Effector CD8-positive, alpha-beta T cell (primary cell): Measurements from ENCODE around the gene TBL1Y.
"Not testable (repeated sequence)": the region's sequence is repeated elsewhere in the genome, so short reads cannot be mapped to it uniquely, and the experiment has no call there.

ENCODE experiments used
- DNase-seq: peaks from one replicate; lab custom pipeline; 2025; lab: John Stamatoyannopoulos, UW

The TBL1Y gene

GRCh38 chrY:7080548-7080947 lies 170.1 kb downstream of the TBL1Y start:
- not testable (repeated sequence) for DNase-seq

DNA sequence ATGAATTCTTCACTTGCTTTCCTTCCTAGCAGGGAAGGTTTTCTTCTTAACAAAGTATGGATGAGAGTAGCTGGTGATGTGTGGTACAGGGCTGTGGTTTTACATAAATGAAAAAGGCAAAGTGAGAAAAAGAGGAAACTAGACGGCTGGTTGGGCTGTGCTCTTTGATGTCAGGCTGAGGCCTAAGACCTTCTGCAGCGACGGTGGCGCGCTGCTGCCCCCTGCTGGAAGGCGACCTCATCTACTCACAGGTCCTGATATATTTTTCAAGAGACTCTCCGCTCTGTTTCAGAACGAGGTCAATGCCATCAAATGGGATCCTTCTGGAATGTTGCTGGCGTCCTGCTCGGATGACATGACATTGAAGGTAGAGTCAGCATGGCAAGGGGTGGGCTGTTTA lies 175.1 kb downstream of the TBL1Y start:
- peak; percentile 56 for DNase-seq

DNA sequence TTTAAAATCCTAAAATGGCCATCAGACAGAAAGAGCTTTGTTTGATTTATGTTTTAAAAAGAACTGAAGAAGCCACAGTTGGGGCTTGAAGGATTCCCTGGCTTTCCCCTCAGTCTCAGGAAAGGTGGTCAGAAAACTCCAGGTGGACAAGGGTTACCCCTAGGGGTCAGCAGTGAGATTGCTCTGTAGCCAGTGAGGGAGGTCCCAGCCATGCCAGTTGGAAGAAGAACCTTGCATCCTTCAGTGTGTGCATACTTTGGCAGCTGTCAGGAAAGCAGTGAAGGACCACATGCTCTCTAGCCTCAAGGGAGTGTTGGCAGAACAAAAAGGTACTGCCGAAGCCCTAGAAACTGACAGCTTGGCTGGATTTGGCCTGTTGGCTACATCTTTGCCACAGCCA lies 182.3 kb downstream of the TBL1Y start:
- DNase-seq = no peak

DNA sequence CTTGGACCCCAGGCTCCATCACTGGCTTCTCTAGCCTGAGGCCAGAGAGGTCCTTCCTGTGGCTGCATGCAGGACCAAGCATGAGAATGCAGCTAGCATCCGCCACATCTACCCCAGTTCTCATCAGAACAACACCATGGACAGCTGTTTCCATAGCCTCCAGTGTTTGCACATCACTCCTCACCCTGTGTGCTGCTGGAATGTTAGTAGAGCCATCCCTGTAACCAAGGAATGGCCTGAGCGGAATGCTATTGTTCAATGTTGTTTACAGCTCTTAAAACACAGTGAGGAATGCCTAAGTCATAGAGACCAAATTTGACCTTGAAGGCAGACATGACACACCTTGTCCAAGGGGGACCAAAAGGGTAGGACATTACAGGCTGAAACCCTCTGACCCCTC lies 183.9 kb downstream of the TBL1Y start:
- no peak for DNase-seq

GRCh38 chrY:7097021-7097420 lies 186.5 kb downstream of the TBL1Y start:
- no peak for DNase-seq

DNA sequence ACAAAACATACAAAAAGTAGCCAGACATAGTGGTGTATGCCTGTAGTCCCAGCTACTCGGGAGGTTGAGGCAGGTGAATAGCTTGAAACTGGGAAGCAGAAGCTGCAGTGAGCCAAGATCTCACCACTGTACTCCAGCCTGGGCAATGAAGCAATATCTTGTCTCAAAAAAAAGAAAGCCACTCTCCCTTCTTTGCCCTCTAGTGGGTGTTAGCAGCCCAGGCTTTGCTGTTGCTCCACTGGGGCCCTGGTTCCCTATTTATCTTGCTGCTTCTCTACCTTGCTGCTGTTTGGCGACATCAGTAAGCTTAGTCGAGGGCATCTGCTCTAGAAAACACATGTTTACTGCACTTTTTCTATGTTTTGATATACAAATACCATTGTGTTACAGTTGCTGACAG lies 189.2 kb downstream of the TBL1Y start:
- DNase-seq = no peak

DNA sequence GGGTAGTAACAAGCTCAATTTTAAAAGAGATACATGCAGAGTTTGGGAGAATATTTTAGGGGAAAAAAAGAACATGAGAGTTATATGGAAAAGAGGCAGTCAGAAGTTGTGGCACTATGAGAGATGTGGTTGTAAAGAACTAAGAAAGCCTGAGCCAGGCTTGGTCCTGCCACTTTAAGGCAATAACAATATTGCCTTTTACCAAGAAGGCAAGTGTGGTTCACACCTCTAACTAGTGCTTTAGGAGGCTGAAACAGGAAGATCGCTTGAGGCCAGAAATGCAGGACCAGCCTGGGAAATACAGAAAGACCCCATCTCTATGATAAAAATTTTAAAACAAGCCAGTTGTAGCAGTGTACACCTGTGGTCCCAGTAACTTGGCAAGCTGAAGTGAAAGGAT lies 192.2 kb downstream of the TBL1Y start:
- no peak for DNase-seq

- no peak for DNase-seq
These were observed 196.7 kb downstream of the TBL1Y start for GRCh38 chrY:7107179-7107578.

DNA sequence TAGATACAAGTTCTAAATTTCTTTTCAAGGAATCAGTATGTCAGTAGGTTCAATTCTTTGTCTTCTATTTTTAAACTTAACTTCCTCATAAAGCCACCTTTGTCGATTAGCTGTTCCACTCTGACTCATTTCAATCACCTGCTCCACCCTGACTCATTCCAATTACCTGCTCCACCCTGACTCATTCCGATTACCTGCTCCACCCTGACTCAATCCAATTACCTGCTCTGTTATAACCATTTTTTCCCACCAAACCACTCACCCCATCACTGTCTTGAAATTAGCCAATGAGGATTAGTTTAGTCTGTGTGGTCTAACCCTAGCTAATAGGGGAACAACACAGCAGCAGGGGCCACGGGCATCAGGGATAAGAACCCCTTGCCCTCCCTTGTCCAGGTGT lies 199.6 kb downstream of the TBL1Y start:
- DNase-seq = no peak

DNA sequence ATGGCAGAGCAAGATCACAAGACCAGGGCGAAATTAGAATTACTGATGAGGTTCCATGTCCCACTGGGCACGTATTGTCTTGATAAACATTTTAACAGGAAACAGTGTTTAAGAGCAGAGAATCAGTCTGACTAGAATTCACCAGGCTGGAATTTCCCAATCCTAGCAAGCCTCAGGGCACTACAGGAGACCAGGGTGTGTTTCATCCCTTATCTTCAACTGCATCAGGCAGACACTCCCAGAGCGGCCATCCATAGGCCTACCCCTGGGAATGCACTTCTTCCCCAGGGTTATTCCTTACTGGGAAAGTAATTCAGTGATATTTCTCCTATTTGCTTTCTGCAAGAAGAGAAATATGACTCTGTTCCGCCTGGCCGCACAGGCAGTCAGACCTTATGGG lies 205.4 kb downstream of the TBL1Y start:
- no peak for DNase-seq

DNA sequence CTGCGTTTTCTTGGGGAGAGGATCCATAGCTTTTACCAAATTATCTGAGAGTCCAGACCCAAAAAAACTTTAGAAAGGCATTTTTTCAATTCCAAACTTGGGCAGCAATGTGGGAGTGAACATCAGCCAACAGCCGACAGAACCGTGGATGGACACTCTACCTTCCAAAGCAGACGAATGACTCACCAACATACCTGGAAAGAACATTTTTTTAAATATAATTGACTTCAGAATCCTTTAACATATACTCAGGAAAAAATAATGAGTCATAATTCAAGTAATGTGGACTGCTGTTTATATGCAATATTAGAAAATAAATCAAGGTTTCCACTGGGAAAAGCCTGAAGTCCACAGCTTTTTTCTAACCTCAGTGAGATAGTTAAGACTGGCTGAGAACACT lies 211.7 kb downstream of the TBL1Y start:
- DNase-seq = no peak

- no peak for DNase-seq
These were observed 214.9 kb downstream of the TBL1Y start for GRCh38 chrY:7125136-7126056.

- DNase-seq = no peak
These were observed 217.7 kb downstream of the TBL1Y start for GRCh38 chrY:7128211-7128610.
